H1 (cell line): ENCODE measurements around the gene TAS2R30. TPM values are rescaled to one million over a fixed set of nuclear protein-coding genes. Genes with fewer than 3 reads are reported as not detected.

ENCODE experiments used
- CBX8 ChIP-seq: fragments of 300-800, 300-1000 bp; sonication (generic); IDR thresholded peaks from 2 replicates; pipeline ENCODE4 v1.7.1; 2016; ENCODE audit warnings: low read depth, low read length, borderline replicate concordance
- CHD7 ChIP-seq: fragments of 300-600 bp; sonication (generic); IDR thresholded peaks from 2 replicates; pipeline ENCODE4 v1.7.1; 2012; ENCODE audit warnings: low read length, moderate library complexity, mild to moderate bottlenecking, inconsistent platforms; ENCODE audit not compliant: insufficient replicate concordance
- CTCF ChIP-seq, 3 experiments: IDR thresholded peaks; 1 replicate in 2 of 3; 2 replicates in 1 of 3; pipeline versions ENCODE4 v1.5.1 to v1.6.1; 2011; ENCODE audit warnings: low read length in 3 of 3, mild to moderate bottlenecking in 3 of 3, inconsistent platforms in 2 of 3, low read depth in 1 of 3, moderate library complexity in 1 of 3; ENCODE audit not compliant: insufficient read depth in 1 of 3; ENCODE audit errors: control extremely low read depth in 1 of 3
- MAX ChIP-seq: IDR thresholded peaks from 2 replicates; pipeline ENCODE4 v1.6.1; 2012; ENCODE audit warnings: inconsistent platforms
- PHF8 ChIP-seq: fragments of 200-600 bp; sonication (generic); conservative IDR thresholded peaks from 2 replicates; pipeline ENCODE4 v1.7.1; 2012; ENCODE audit warnings: low read depth, mild to moderate bottlenecking, inconsistent platforms, low read length, moderate library complexity
- RXRA ChIP-seq: IDR thresholded peaks from 2 replicates; pipeline ENCODE4 v1.6.1; 2011; ENCODE audit warnings: low read depth, mild to moderate bottlenecking, low read length, moderate library complexity; ENCODE audit not compliant: insufficient read depth
- polyA plus RNA-seq, 7 experiments: library from polyadenylated mRNA; depleted of rRNA in 3 of 7; stranded (reverse) in 5 of 7; unstranded in 2 of 7; fragments of >200 nt in 5 of 7; fragments of 200-250 nt in 2 of 7; gene quantifications; 1 replicate in 5 of 7; 2 replicates in 1 of 7; 4 replicates in 1 of 7; pipeline versions ENCODE4 v1.2.1 to v1.2.3, GENCODE V29; 2011 to 2013; ENCODE audit warnings: missing spikeins in 2 of 7, mixed read lengths in 2 of 7
- total RNA-seq: library from RNA; stranded (reverse); fragmentation: NEBNext Ultra II Directional; extraction: Animal tissue kit (Norgen Biotek cat#: 25700); gene quantifications from 2 replicates; pipeline ENCODE4 v1.2.1, GENCODE V29; 2021

TAS2R30 gene
- total and polyA plus RNA-seq, 2 of the 8 experiments (the other 6 are each of a cell fraction or from before 2014, with no cell fraction given), result 0.33 to 1.0 TPM

- TF ChIP-seq RXRA, result no peak
- no peak for TF ChIP-seq CBX8
- TF ChIP-seq PHF8, result peak; percentile 99
- no peak for TF ChIP-seq CHD7
- TF ChIP-seq MAX, result peak; percentile 64
- no peak for TF ChIP-seq CTCF (IDR thresholded peaks at IDR 0.05; ENCODE audit: control extremely low read depth in 1 of 3, insufficient read depth in 1 of 3, low read depth in 1 of 3, low read length in 3 of 3)
These were observed 36.9 kb upstream of the TAS2R30 start, which contains the start of gene SMIM10L1 (continued) for GRCh38 chr12:11171145-11171968.
